ENCODE results near the gene CDC25B.

CDC25B gene

GRCh38 chr20:3795511-3796468, at the start of gene CDC25B:
CDC25B (plus strand) TSS chr20:3796310; CDS start chr20:3796532, 222 bp downstream.
- intact Hi-C loops (cut with DNase I) = no loop called here

GRCh38 chr20:3747471-3747870, 48.6 kb upstream of the CDC25B start:
- no peak for DNase-seq
- intact Hi-C loops (cut with DNase I) = no loop called here

More at GRCh38 chr20:3795511-3796468, at the start of gene CDC25B:
- DNase-seq = peak; percentile 93 to 99 (median 95)

GRCh38 chr20:3748073-3748472, 48.0 kb upstream of the CDC25B start:
- DNase-seq = no peak
- intact Hi-C loops (cut with DNase I) = no loop called here

GRCh38 chr20:3749087-3749688, 46.9 kb upstream of the CDC25B start:
- intact Hi-C loops (cut with DNase I) = no loop called here
- DNase-seq = peak in 1 of 10 donors; percentile 45

GRCh38 chr20:3749689-3750531, 46.2 kb upstream of the CDC25B start:
- intact Hi-C loops (cut with DNase I) = no loop called here
- peak in 5 of 10 donors; percentile 45 to 90 (median 49) for DNase-seq

- no peak for DNase-seq
- intact Hi-C loops (cut with DNase I) = no loop called here
Measured at GRCh38 chr20:3751305-3751674, 44.8 kb upstream of the CDC25B start.

GRCh38 chr20:3751675-3752385, 44.3 kb upstream of the CDC25B start:
- DNase-seq = no peak
- intact Hi-C loops (cut with DNase I) = no loop called here

- intact Hi-C loops (cut with DNase I) = no loop called here
- DNase-seq = no peak
Measured at GRCh38 chr20:3752386-3752759, 43.7 kb upstream of the CDC25B start.

GRCh38 chr20:3753098-3753497, 43.0 kb upstream of the CDC25B start:
- peak in 5 of 10 donors; percentile 49 to 65 (median 59) for DNase-seq
- intact Hi-C loops (cut with DNase I) = no loop called here

- peak in 1 of 10 donors; percentile 89 for DNase-seq
- intact Hi-C loops (cut with DNase I) = no loop called here
Measured at GRCh38 chr20:3753501-3754275, 42.4 kb upstream of the CDC25B start.

- peak in 1 of 10 donors; percentile 80 for DNase-seq
- intact Hi-C loops (cut with DNase I) = no loop called here
Measured at GRCh38 chr20:3754276-3754630, 41.9 kb upstream of the CDC25B start.

GRCh38 chr20:3755269-3755668, 40.8 kb upstream of the CDC25B start:
- DNase-seq = peak in 1 of 10 donors; percentile 61
- intact Hi-C loops (cut with DNase I) = no loop called here

GRCh38 chr20:3755814-3756480, 40.2 kb upstream of the CDC25B start:
- intact Hi-C loops (cut with DNase I) = no loop called here
- peak in 1 of 10 donors; percentile 66 for DNase-seq

GRCh38 chr20:3757268-3757667, 38.8 kb upstream of the CDC25B start:
- no peak for DNase-seq
- intact Hi-C loops (cut with DNase I) = no loop called here

GRCh38 chr20:3758566-3758965, 37.5 kb upstream of the CDC25B start:
- intact Hi-C loops (cut with DNase I) = no loop called here
- no peak for DNase-seq

GRCh38 chr20:3759316-3759823, 36.7 kb upstream of the CDC25B start:
- no peak for DNase-seq
- intact Hi-C loops (cut with DNase I) = no loop called here

- intact Hi-C loops (cut with DNase I) = no loop called here
- peak in 1 of 10 donors; percentile 75 for DNase-seq
Measured at GRCh38 chr20:3759884-3760283, 36.2 kb upstream of the CDC25B start.

- peak in 1 of 10 donors; percentile 62 for DNase-seq
- intact Hi-C loops (cut with DNase I) = no loop called here
Measured at GRCh38 chr20:3760655-3761348, 35.3 kb upstream of the CDC25B start.
